Nephron (organoid): ENCODE data around the gene NOC3L.

Experiments
- H3K27ac Mint-ChIP-seq, 3 experiments: 2 replicates each; pipeline ENCODE4 v1.8.0; 2020; ENCODE audit warnings: mixed read lengths in 3 of 3, mild to moderate bottlenecking in 2 of 3, moderate library complexity in 1 of 3
- H3K27me3 Mint-ChIP-seq: 2 replicates; pipeline ENCODE4 v1.8.0; 2021; ENCODE audit warnings: low read depth, mild to moderate bottlenecking, moderate library complexity, mixed read lengths
- H3K36me3 Mint-ChIP-seq: 2 replicates; pipeline ENCODE4 v1.8.0; 2020; ENCODE audit warnings: low read depth, mixed read lengths
- H3K4me1 Mint-ChIP-seq: 2 replicates; pipeline ENCODE4 v1.8.0; 2020; ENCODE audit warnings: mixed read lengths
- H3K4me3 Mint-ChIP-seq, 3 experiments: 2 replicates each; pipeline ENCODE4 v1.8.0; 2020; ENCODE audit warnings: mild to moderate bottlenecking in 3 of 3, mixed read lengths in 3 of 3, moderate library complexity in 2 of 3
- H3K9me3 Mint-ChIP-seq: 2 replicates; pipeline ENCODE4 v1.8.0; 2020; ENCODE audit warnings: mixed read lengths
- CTCF ChIP-seq, 3 experiments: fragments of 200-600 bp; sonication (generic); IDR thresholded peaks; one replicate each; pipeline ENCODE4 v1.5.0; 2021; ENCODE audit warnings: antibody characterized with exemption in 3 of 3; ENCODE audit not compliant: unreplicated experiment in 3 of 3

Gene NOC3L

DNA sequence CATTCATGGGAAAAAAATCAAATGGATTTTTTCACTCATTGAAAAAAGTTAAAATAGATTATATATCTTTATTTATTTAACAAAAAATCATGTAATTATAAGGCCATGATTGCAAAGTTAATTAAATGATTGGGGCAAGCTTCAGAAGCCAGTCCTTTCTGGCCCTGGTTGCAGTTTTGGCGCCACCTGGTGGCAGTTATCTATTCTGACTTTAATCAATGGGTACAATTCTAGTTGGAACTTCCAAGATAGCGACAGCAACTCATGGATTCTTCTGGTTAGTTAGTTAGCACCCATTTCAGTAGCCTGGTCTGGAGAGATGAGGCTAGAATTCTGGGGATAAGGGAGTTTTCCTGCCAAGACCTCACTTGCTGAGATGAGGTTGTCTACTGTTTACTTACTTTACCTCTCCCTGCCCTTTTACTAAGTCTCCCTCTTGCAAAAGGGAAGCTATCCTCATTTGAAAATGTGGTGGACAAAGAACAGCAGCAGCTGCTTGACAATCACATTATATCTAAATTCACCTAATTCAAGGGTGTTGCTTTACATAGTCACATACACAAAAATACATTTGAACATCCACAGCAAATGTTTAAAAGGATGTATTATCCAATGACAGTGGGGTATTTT, 42.3 kb downstream of the NOC3L start:
- Mint-ChIP-seq H3K27ac (no peak overlapping the region), H3K4me3 (no peak overlapping the region), H3K27me3 (no peaks in the 10 kb centered on the region), H3K36me3 (peaks cover 27% of the 10 kb centered on the region), H3K4me1 (peaks cover 11% of the 10 kb centered on the region), H3K9me3 (no peaks in the 10 kb centered on the region)
- peak; percentile 86 to 93 (median 90) for TF ChIP-seq CTCF (IDR thresholded peaks at IDR 0.05; ENCODE audit: unreplicated experiment in 3 of 3)

DNA sequence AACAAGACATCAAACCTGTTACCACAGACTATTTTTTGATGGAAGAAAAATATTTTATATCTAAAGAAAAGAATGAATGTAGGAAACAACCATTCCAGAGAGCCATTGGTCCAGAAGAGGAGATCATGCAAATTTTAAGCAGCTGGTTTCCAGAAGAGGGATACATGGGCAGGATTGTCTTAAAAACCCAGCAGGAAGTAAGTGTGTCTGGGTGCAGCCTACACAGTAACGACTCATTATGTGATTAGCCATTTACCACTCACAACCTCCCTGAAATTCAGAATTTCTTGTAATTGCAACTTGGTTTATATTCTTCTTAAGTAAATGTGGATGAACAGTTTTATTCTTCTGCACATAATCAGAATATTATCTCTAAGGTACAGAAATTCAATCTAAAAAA, 46.2 kb downstream of the NOC3L start:
- Mint-ChIP-seq H3K27ac (peak overlapping the region; percentile 70 to 81 (median 78)), H3K36me3 (peaks cover 15% of the 10 kb centered on the region), H3K27me3 (no peaks in the 10 kb centered on the region), H3K9me3 (no peaks in the 10 kb centered on the region), H3K4me3 (no peak overlapping the region), H3K4me1 (peaks cover 15% of the 10 kb centered on the region)
- TF ChIP-seq CTCF (IDR thresholded peaks at IDR 0.05; ENCODE audit: unreplicated experiment in 3 of 3), result no peak

GRCh38 chr10:94315975-94316464, 46.7 kb downstream of the NOC3L start:
- Mint-ChIP-seq H3K27ac (peak overlapping the region; percentile 70 to 81 (median 78)), H3K27me3 (no peaks in the 10 kb centered on the region), H3K4me1 (peaks cover 15% of the 10 kb centered on the region), H3K9me3 (no peaks in the 10 kb centered on the region), H3K36me3 (peaks cover 16% of the 10 kb centered on the region), H3K4me3 (no peak overlapping the region)
- no peak for TF ChIP-seq CTCF (IDR thresholded peaks at IDR 0.05; ENCODE audit: unreplicated experiment in 3 of 3)

- Mint-ChIP-seq H3K36me3 (peaks cover 19% of the 10 kb centered on the region), H3K4me1 (peaks cover 15% of the 10 kb centered on the region), H3K27me3 (no peaks in the 10 kb centered on the region), H3K27ac (peak overlapping the region; percentile 69 to 81 (median 78)), H3K9me3 (no peaks in the 10 kb centered on the region), H3K4me3 (no peak overlapping the region)
- TF ChIP-seq CTCF (IDR thresholded peaks at IDR 0.05; ENCODE audit: unreplicated experiment in 3 of 3), result peak in 1 of 3 experiments; percentile 11
Measured at GRCh38 chr10:94315024-94315451, 47.7 kb downstream of the NOC3L start.

DNA sequence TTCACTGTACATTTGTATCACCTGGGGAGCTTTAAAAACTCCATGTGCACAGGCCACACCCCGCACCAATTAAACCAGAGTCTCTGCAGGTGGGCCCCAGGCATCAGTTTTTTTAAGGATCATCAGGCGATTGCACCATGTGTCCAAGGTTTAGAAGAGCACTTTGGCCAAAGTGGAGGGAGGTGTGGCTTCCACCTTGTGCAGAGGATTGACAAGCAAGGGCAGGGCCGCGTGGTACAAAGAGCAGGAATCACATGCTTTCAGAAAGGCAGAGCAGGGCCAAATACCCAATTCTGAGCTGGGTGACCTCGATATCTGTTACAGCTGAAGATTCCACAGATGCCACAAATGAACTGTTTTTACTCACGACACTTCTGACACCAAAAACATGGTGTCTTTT, 52.4 kb downstream of the NOC3L start:
- Mint-ChIP-seq H3K36me3 (peaks cover 38% of the 10 kb centered on the region), H3K27me3 (no peaks in the 10 kb centered on the region), H3K4me1 (peaks cover 11% of the 10 kb centered on the region), H3K27ac (no peak overlapping the region), H3K4me3 (no peak overlapping the region), H3K9me3 (no peaks in the 10 kb centered on the region)
- TF ChIP-seq CTCF (IDR thresholded peaks at IDR 0.05; ENCODE audit: unreplicated experiment in 3 of 3), result no peak

GRCh38 chr10:94308866-94309265, 53.9 kb downstream of the NOC3L start:
- Mint-ChIP-seq H3K27ac (peak overlapping the region in 1 of 3 experiments; percentile 1), H3K27me3 (no peaks in the 10 kb centered on the region), H3K4me3 (no peak overlapping the region), H3K36me3 (peaks cover 38% of the 10 kb centered on the region), H3K9me3 (no peaks in the 10 kb centered on the region), H3K4me1 (peaks cover 6% of the 10 kb centered on the region)
- TF ChIP-seq CTCF (IDR thresholded peaks at IDR 0.05; ENCODE audit: unreplicated experiment in 3 of 3), result no peak
